GM12891 (cell line): Measurements from ENCODE around the gene HNRNPA3.

Source experiments
- PAX5 ChIP-seq: IDR thresholded peaks from 2 replicates; pipeline ENCODE4 v1.6.1; 2011; ENCODE audit warnings: low read length, moderate library complexity, mild to moderate bottlenecking; ENCODE audit not compliant: insufficient read depth, severe bottlenecking
- POLR2A ChIP-seq: IDR thresholded peaks from 2 replicates; pipeline ENCODE4 v1.6.1; 2011; ENCODE audit warnings: low read depth, low read length, control low read depth
- POLR2AphosphoS5 ChIP-seq: IDR thresholded peaks from 2 replicates; pipeline ENCODE4 v1.6.1; 2011; ENCODE audit warnings: low read depth, low read length, control low read depth
- POU2F2 ChIP-seq: IDR thresholded peaks from 2 replicates; pipeline ENCODE4 v1.6.1; 2011; ENCODE audit warnings: low read depth, mild to moderate bottlenecking, control low read depth, low read length, moderate library complexity
- SPI1 ChIP-seq: IDR thresholded peaks from 2 replicates; pipeline ENCODE4 v1.6.1; 2011; ENCODE audit warnings: low read depth, low read length, control low read depth
- TAF1 ChIP-seq: IDR thresholded peaks from 2 replicates; pipeline ENCODE4 v1.6.1; 2011; ENCODE audit warnings: low read depth, low read length, control low read depth

DNA sequence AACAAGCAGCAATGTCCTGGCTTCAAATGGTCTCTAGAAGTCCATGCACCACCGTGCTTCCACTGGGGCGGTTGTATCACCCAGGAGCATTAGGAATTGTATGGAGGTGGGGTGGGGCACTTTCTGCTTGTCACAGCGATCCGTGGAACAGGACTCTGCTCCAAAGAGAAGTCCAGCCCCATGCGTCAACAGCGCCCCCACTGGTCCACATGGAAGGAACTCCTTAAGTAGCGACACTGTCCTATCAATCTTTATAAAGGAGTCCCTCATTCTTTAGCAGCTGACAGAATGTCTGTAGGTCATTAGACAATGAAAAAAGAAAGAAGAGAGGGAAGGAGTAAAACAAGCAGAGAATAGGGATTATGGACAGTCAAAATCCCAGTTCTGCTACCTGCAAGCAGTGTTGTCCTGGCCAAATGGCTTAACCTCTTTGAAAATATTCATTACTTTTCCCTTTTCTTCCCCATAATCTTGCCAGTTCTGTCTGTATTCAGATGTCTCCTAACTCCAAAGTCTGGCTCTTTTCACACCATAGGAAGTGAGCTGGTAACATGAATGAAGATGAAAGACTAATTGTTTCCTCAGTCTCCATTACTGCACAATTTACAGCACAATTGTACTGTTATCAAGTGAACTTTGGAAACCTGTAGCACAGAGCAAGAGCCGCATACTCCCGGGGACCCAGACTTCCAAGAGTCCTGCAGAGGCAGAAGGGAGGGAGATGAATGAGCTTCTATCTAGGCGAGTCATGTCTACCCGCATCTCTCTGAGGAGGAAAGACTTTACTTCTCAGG, 42.0 kb downstream of the HNRNPA3 start:
- TF ChIP-seq POLR2A (no peak), POLR2AphosphoS5 (no peak), PAX5 (no peak), TAF1 (no peak), POU2F2 (no peak), SPI1 (no peak)
